ENCODE data around the gene REXO4. TPM values are rescaled to one million over a fixed set of nuclear protein-coding genes. Genes with fewer than 3 reads are reported as not detected.

REXO4 gene
- total and polyA plus RNA-seq, 2 of the 4 experiments (the other 2 are of a cell fraction): 16.1 to 21.8 TPM

- peak; percentile 44 for ATAC-seq (ENCODE audit: low read depth)
Observed at GRCh38 chr9:133443982-133444381, 26.2 kb upstream of the REXO4 start.

More at GRCh38 chr9:133443982-133444381, 26.2 kb upstream of the REXO4 start:
- POLR2A ChIA-PET (ENCODE audit: unreplicated experiment): no interaction called here
- H4K8ac ChIP-seq (ENCODE audit: low read depth in 2 of 2, low read length in 2 of 2): no peak overlapping the region
- no peak overlapping the region for H2BK5ac ChIP-seq (ENCODE audit: low read depth, low read length, poor library complexity, severe bottlenecking)
- H4K20me1 ChIP-seq (ENCODE audit: insufficient read depth, low read length): no peaks in the 10 kb centered on the region; the same call in 1 of the 2 replicates
- no peak overlapping the region for H3K56ac ChIP-seq (ENCODE audit: extremely low read depth, insufficient read depth, low read length)
- no peaks in the 10 kb centered on the region for H3K9me3 ChIP-seq (ENCODE audit: control insufficient read depth, insufficient read depth, low read length)
- peaks cover 15% of the 10 kb centered on the region for H3K27me3 ChIP-seq (ENCODE audit: control insufficient read depth, insufficient read depth, low read length)
- no peak overlapping the region for H3K23ac ChIP-seq (ENCODE audit: low read depth, low read length)
- H2AK5ac ChIP-seq (ENCODE audit: low read depth, low read length): no peak overlapping the region
- CTCF ChIA-PET: no interaction called here
- no peak overlapping the region for H2BK15ac ChIP-seq (ENCODE audit: low read depth, low read length)
- no peak overlapping the region for H3K4me2 ChIP-seq (ENCODE audit: low read depth, low read length)
- H3K4ac ChIP-seq (ENCODE audit: low read depth, low read length): no peak overlapping the region
- H2AK9ac ChIP-seq (replicated peaks; ENCODE audit: low read depth, low read length, poor library complexity): no peak overlapping the region
- TF ChIP-seq CEBPB (IDR thresholded peaks at IDR 0.05; ENCODE audit: low read depth, low read length) (no peak), RCOR1 (IDR thresholded peaks at IDR 0.05; ENCODE audit: insufficient replicate concordance, low read length) (peak; percentile 97), BHLHE40 (IDR thresholded peaks at IDR 0.05; ENCODE audit: low read depth, low read length) (no peak)
- no CpG with 5 or more reads among the region's 8 CpGs for WGBS, 2 experiments (ENCODE audit: extremely low coverage in 2 of 2, insufficient read length in 1 of 2)
- DNase-seq: peak; percentile 46
- dilution Hi-C loops (cut with HindIII; ENCODE audit: low sequenced_read_pairs, unreplicated experiment): no loop called here
- H2AFZ ChIP-seq (replicated peaks; ENCODE audit: low read length, poor library complexity): no peak overlapping the region
- no peaks in the 10 kb centered on the region for H3K4me1 ChIP-seq (ENCODE audit: control insufficient read depth, insufficient read depth, low read length)
- no TSS peak for BruUV-seq (replicated peaks)
- no peaks in the 10 kb centered on the region for H3K79me1 ChIP-seq (ENCODE audit: low read depth in 1 of 2, low read length in 2 of 2)
- no peak overlapping the region for H4K5ac ChIP-seq (ENCODE audit: low read depth, low read length)
- H3K4me3 ChIP-seq (ENCODE audit: insufficient read depth, low read depth, low read length): no peak overlapping the region
- no peak overlapping the region for H3K14ac ChIP-seq (replicated peaks; ENCODE audit: low read depth, low read length)
- no peaks in the 10 kb centered on the region for H3K36me3 ChIP-seq (ENCODE audit: control insufficient read depth, insufficient read depth, low read length)
- in situ Hi-C loops (cut with MboI; ENCODE audit: low sequenced_read_pairs): no loop called here
- H2BK20ac ChIP-seq (ENCODE audit: low read depth, low read length): no peak overlapping the region
- no peak overlapping the region for H3K18ac ChIP-seq (ENCODE audit: low read depth, low read length)
- no peak overlapping the region for H3K27ac ChIP-seq (ENCODE audit: insufficient read depth, low read length)
- H4K91ac ChIP-seq (ENCODE audit: insufficient read depth, low read depth, low read length): no peak overlapping the region
- no peaks in the 10 kb centered on the region for H3K9me1 ChIP-seq (ENCODE audit: insufficient read depth, low read length)
- H2BK120ac ChIP-seq (ENCODE audit: low read depth, low read length): no peak overlapping the region
- H3K9ac ChIP-seq (ENCODE audit: low read depth, low read length): no peak overlapping the region
- intact Hi-C loops (cut with micrococcal nuclease): no loop called here
